Astrocyte (in vitro differentiated cells and primary cell): ENCODE data around the gene TKFC.

Source experiments
- EZH2 ChIP-seq: IDR thresholded peaks from 2 replicates; pipeline ENCODE4 v1.6.1; 2012; ENCODE audit warnings: mild to moderate bottlenecking, low read length, inconsistent platforms; ENCODE audit not compliant: insufficient read depth
- TF ChIP-seq, protein P1 (sequence below): IDR thresholded peaks from 2 replicates; pipeline ENCODE4 v1.5.1; 2011; ENCODE audit warnings: low read depth, mild to moderate bottlenecking, inconsistent platforms, low read length, moderate library complexity; ENCODE audit not compliant: insufficient read depth

DNA sequence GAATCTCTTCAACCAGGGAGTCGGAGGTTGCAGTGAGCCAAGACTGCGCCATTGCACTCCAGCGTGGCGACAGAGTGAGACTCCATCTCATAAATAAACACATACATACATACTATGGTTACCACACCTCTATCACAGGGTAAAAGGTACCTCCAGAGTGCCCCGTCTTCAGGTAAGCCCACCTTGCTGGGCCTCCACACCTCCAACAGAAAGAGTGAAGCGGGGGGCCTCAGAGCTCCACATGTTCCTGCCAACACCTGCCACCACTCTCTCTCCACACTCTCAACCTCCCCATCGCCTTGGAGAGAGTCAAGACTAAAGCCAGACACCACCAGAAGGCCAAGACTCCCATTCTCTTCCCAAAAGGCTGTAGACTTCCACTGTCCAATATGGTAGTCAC lies 27.6 kb upstream of the TKFC start:
- TF ChIP-seq, protein P1, sequence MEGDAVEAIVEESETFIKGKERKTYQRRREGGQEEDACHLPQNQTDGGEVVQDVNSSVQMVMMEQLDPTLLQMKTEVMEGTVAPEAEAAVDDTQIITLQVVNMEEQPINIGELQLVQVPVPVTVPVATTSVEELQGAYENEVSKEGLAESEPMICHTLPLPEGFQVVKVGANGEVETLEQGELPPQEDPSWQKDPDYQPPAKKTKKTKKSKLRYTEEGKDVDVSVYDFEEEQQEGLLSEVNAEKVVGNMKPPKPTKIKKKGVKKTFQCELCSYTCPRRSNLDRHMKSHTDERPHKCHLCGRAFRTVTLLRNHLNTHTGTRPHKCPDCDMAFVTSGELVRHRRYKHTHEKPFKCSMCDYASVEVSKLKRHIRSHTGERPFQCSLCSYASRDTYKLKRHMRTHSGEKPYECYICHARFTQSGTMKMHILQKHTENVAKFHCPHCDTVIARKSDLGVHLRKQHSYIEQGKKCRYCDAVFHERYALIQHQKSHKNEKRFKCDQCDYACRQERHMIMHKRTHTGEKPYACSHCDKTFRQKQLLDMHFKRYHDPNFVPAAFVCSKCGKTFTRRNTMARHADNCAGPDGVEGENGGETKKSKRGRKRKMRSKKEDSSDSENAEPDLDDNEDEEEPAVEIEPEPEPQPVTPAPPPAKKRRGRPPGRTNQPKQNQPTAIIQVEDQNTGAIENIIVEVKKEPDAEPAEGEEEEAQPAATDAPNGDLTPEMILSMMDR: no peak
- TF ChIP-seq EZH2: no peak
